Stomach smooth muscle (tissue), 2 donors: ENCODE results near the gene FOXF2.

Source experiments
- H3K27ac ChIP-seq: one replicate; pipeline ENCODE4 v1.7.0; 2013; ENCODE audit warnings: mild to moderate bottlenecking, low read length, inconsistent platforms
- H3K27me3 ChIP-seq, 2 donors: one replicate each; pipeline ENCODE4 v1.7.0; 2013; ENCODE audit warnings: low read length in 2 of 2; ENCODE audit not compliant: insufficient read depth in 2 of 2, control insufficient read depth in 1 of 2
- H3K36me3 ChIP-seq, 2 donors: one replicate each; pipeline ENCODE4 v1.7.0; 2013; ENCODE audit warnings: low read length in 2 of 2; ENCODE audit not compliant: control insufficient read depth in 2 of 2, insufficient read depth in 2 of 2
- H3K4me1 ChIP-seq: one replicate; pipeline ENCODE4 v1.7.0; 2013; ENCODE audit warnings: low read length; ENCODE audit not compliant: control insufficient read depth, insufficient read depth
- H3K4me3 ChIP-seq, 2 donors: one replicate each; pipeline ENCODE4 v1.7.0; 2013; ENCODE audit warnings: low read length in 2 of 2
- H3K9ac ChIP-seq, 2 donors: one replicate each; pipeline ENCODE4 v1.7.0; 2013; ENCODE audit warnings: low read length in 2 of 2, mild to moderate bottlenecking in 1 of 2
- H3K9me3 ChIP-seq, 2 donors: one replicate each; pipeline ENCODE4 v1.7.0; 2013; ENCODE audit warnings: low read length in 2 of 2; ENCODE audit not compliant: control insufficient read depth in 2 of 2
- donor health status: healthy.
- donor health status: Pancreatic carcinoma.

Gene FOXF2

GRCh38 chr6:1435806-1436205 is 46.4 kb downstream of the FOXF2 start:
- Histone ChIP-seq H3K9me3 (no peaks in the 10 kb centered on the region), H3K27me3 (peaks cover 0 to 2% of the 10 kb centered on the region in 2 donors), H3K4me1 (peaks cover 15% of the 10 kb centered on the region), H3K4me3 (no peak overlapping the region), H3K9ac (no peak overlapping the region), H3K36me3 (no peaks in the 10 kb centered on the region), H3K27ac (no peak overlapping the region)

- peaks cover 15% of the 10 kb centered on the region for H3K4me1 ChIP-seq
- peak overlapping the region in 1 of 2 donors; percentile 52 for H3K4me3 ChIP-seq
- peaks cover 0 to 2% of the 10 kb centered on the region in 2 donors for H3K27me3 ChIP-seq
- H3K27ac ChIP-seq = no peak overlapping the region
- no peaks in the 10 kb centered on the region for H3K36me3 ChIP-seq
- no peak overlapping the region for H3K9ac ChIP-seq
- no peaks in the 10 kb centered on the region for H3K9me3 ChIP-seq
Measured at GRCh38 chr6:1436334-1437306, 47.2 kb downstream of the FOXF2 start.

- H3K9ac ChIP-seq = no peak overlapping the region
- H3K27ac ChIP-seq = no peak overlapping the region
- no peaks in the 10 kb centered on the region for H3K9me3 ChIP-seq
- H3K4me1 ChIP-seq = peaks cover 15% of the 10 kb centered on the region
- H3K4me3 ChIP-seq = no peak overlapping the region
- no peaks in the 10 kb centered on the region for H3K36me3 ChIP-seq
- H3K27me3 ChIP-seq = peaks cover 0 to 2% of the 10 kb centered on the region in 2 donors
Measured at GRCh38 chr6:1437553-1438406, 48.4 kb downstream of the FOXF2 start.

GRCh38 chr6:1438471-1438881 is 49.1 kb downstream of the FOXF2 start:
- Histone ChIP-seq H3K9ac (no peak overlapping the region), H3K4me3 (no peak overlapping the region), H3K4me1 (peaks cover 15% of the 10 kb centered on the region), H3K27me3 (peaks cover 0 to 2% of the 10 kb centered on the region in 2 donors), H3K27ac (no peak overlapping the region), H3K36me3 (no peaks in the 10 kb centered on the region), H3K9me3 (no peaks in the 10 kb centered on the region)

- no peaks in the 10 kb centered on the region for H3K9me3 ChIP-seq
- H3K36me3 ChIP-seq = no peaks in the 10 kb centered on the region
- H3K4me1 ChIP-seq = peaks cover 15% of the 10 kb centered on the region
- no peak overlapping the region for H3K27ac ChIP-seq
- no peak overlapping the region for H3K9ac ChIP-seq
- H3K4me3 ChIP-seq = no peak overlapping the region
- H3K27me3 ChIP-seq = peaks cover 0 to 2% of the 10 kb centered on the region in 2 donors
Measured at GRCh38 chr6:1439349-1439748, 50.0 kb downstream of the FOXF2 start.

GRCh38 chr6:1442929-1443328 is 53.6 kb downstream of the FOXF2 start:
- no peak overlapping the region for H3K9ac ChIP-seq
- H3K27me3 ChIP-seq = peaks cover 0 to 2% of the 10 kb centered on the region in 2 donors
- H3K4me3 ChIP-seq = no peak overlapping the region
- no peaks in the 10 kb centered on the region for H3K9me3 ChIP-seq
- H3K27ac ChIP-seq = no peak overlapping the region
- H3K4me1 ChIP-seq = no peaks in the 10 kb centered on the region
- H3K36me3 ChIP-seq = no peaks in the 10 kb centered on the region
